Fibroblast of lung (primary cell): ENCODE results near the gene IL1RAPL2. TPM values are rescaled to one million over a fixed set of nuclear protein-coding genes. Genes with fewer than 3 reads are reported as not detected.

ENCODE experiments used
- DNase-seq, 2 donors: peaks; one replicate each; pipeline versions ENCODE4 v3.0.0 to v3.0.0-alpha.2; 2010; ENCODE audit warnings: low read depth in 2 of 2
- H2AFZ ChIP-seq: 2 replicates; pipeline ENCODE4 v1.5.1; 2012; ENCODE audit warnings: low read length, control low read depth, inconsistent platforms
- H3K27ac ChIP-seq: 2 replicates; pipeline ENCODE4 v1.5.1; 2011; ENCODE audit warnings: low read length, control low read depth; ENCODE audit not compliant: insufficient read depth
- H3K27me3 ChIP-seq: 2 replicates; pipeline ENCODE4 v1.5.1; 2011; ENCODE audit warnings: mild to moderate bottlenecking, low read length; ENCODE audit not compliant: control insufficient read depth, insufficient read depth
- H3K36me3 ChIP-seq: 2 replicates; pipeline ENCODE4 v1.5.1; 2011; ENCODE audit warnings: low read length; ENCODE audit not compliant: control insufficient read depth, insufficient read depth
- H3K4me1 ChIP-seq: 2 replicates; pipeline ENCODE4 v1.5.1; 2011; ENCODE audit warnings: low read length; ENCODE audit not compliant: control insufficient read depth, insufficient read depth; ENCODE audit errors: extremely low read depth
- H3K4me2 ChIP-seq: 2 replicates; pipeline ENCODE4 v1.5.1; 2011; ENCODE audit warnings: low read length, control low read depth; ENCODE audit not compliant: insufficient read depth; ENCODE audit errors: extremely low read depth
- H3K4me3 ChIP-seq, 4 experiments: fragments of 200-600 bp in 1 of 4; sonication (generic) in 1 of 4; replicated peaks in 1 of 4; 2 replicates each; pipeline ENCODE4 v1.5.1; 2011 to 2016; ENCODE audit warnings: low read length in 4 of 4, low read depth in 3 of 4, mild to moderate bottlenecking in 3 of 4, control low read depth in 2 of 4, inconsistent platforms in 1 of 4, mixed read lengths in 1 of 4; ENCODE audit not compliant: insufficient read depth in 1 of 4; ENCODE audit errors: control extremely low read depth in 1 of 4
- H3K79me2 ChIP-seq: 2 replicates; pipeline ENCODE4 v1.5.1; 2012; ENCODE audit warnings: mild to moderate bottlenecking, low read length, inconsistent platforms; ENCODE audit not compliant: control insufficient read depth, insufficient read depth
- H3K9ac ChIP-seq: 2 replicates; pipeline ENCODE4 v1.5.1; 2011; ENCODE audit warnings: mild to moderate bottlenecking, low read length, control low read depth; ENCODE audit not compliant: insufficient read depth
- H3K9me3 ChIP-seq: 2 replicates; pipeline ENCODE4 v1.5.1; 2012; ENCODE audit warnings: low read depth, low read length; ENCODE audit not compliant: control insufficient read depth, insufficient read depth
- H4K20me1 ChIP-seq: 2 replicates; pipeline ENCODE4 v1.5.1; 2011; ENCODE audit warnings: low read length; ENCODE audit not compliant: control insufficient read depth, insufficient read depth; ENCODE audit errors: extremely low read depth
- CTCF ChIP-seq, 2 donors: IDR thresholded peaks in 1 of 2; conservative IDR thresholded peaks in 1 of 2; 1 replicate in 1 of 2; 2 replicates in 1 of 2; pipeline ENCODE4 v1.5.1; 2011 to 2012; ENCODE audit warnings: low read length in 2 of 2, control low read depth in 1 of 2, inconsistent platforms in 1 of 2, low read depth in 1 of 2, mild to moderate bottlenecking in 1 of 2
- EZH2 ChIP-seq: IDR thresholded peaks from 2 replicates; pipeline ENCODE4 v1.5.1; 2012; ENCODE audit warnings: low read length, control low read depth, mild to moderate bottlenecking; ENCODE audit errors: missing control alignments
- polyA plus RNA-seq, 2 donors: library from polyadenylated mRNA; depleted of rRNA in 1 of 2; stranded (reverse) in 1 of 2; unstranded in 1 of 2; fragments of >200 nt; gene quantifications; 2 replicates each; pipeline ENCODE4 v1.2.1, GENCODE V29; 2011 to 2012; ENCODE audit warnings: missing spikeins in 1 of 2
- total RNA-seq: library from RNA; depleted of rRNA; stranded (reverse); fragments of >200 nt; gene quantifications from 2 replicates; pipeline ENCODE4 v1.2.1, GENCODE V29; 2014

Gene IL1RAPL2
- total and polyA plus RNA-seq, 2 donors (not counting 1 experiment from before 2014, with no cell fraction given), result 0.22 TPM; not detected in 1

DNA sequence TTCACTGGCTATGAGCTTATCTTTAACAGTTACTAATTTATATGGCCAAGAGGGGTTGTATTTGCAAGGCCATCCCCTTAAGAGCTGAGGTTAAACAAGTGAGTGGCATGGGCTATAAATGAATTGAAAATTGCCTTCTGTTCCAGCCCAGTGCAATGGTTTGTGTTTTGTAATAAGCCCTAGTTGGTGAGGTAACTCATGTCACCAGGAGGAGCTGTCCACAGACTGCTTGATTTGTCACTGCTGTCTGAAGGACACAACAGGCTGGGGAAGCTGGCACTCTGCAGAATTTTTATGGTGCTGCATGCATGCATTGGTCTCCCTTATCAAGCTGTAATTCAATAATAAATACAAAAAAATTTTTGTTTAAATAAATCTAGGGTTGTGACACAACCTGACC is 223.8 kb downstream of the IL1RAPL2 start:
- Histone ChIP-seq H3K27ac (no peak overlapping the region), H3K36me3 (no peaks in the 10 kb centered on the region), H3K79me2 (no peaks in the 10 kb centered on the region), H3K4me2 (no peak overlapping the region), H3K27me3 (no peaks in the 10 kb centered on the region), H2AFZ (no peak overlapping the region), H3K4me3 (no peak overlapping the region), H3K9me3 (no peaks in the 10 kb centered on the region), H4K20me1 (no peaks in the 10 kb centered on the region), H3K9ac (no peak overlapping the region), H3K4me1 (no peaks in the 10 kb centered on the region)
- TF ChIP-seq CTCF (conservative IDR thresholded peaks at IDR 0.05 in 1 of 2, IDR thresholded peaks at IDR 0.05 in 1 of 2; ENCODE audit: low read depth in 1 of 2, low read length in 2 of 2) (no peak), EZH2 (no peak)
- DNase-seq, result no peak

DNA sequence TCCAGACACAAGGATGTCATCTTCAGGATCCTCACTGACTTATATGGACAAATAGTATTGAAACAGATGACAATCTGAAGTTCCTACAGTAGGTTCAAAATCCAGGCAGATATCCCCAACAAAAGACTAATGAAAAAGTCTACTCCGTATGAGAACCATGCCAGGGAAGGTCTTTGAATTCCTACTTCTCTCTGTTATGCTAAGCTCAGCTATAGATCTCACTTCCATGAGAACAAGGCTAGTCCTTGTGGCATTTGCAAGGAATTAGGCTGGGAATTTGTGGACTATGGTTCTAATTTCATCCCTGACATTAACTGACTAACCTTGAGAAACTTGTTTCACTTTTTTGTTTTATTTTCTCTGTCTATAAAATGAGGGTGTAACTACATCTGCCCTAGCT is 229.8 kb downstream of the IL1RAPL2 start:
- H3K27me3 ChIP-seq, result no peaks in the 10 kb centered on the region

GRCh38 chrX:104803219-104803618 is 237.2 kb downstream of the IL1RAPL2 start:
- Histone ChIP-seq H3K9me3 (no peaks in the 10 kb centered on the region), H3K27ac (no peak overlapping the region), H3K27me3 (no peaks in the 10 kb centered on the region), H3K4me2 (no peak overlapping the region), H3K4me3 (no peak overlapping the region), H3K79me2 (no peaks in the 10 kb centered on the region), H2AFZ (no peak overlapping the region), H3K9ac (no peak overlapping the region), H3K36me3 (no peaks in the 10 kb centered on the region), H4K20me1 (no peaks in the 10 kb centered on the region), H3K4me1 (no peaks in the 10 kb centered on the region)
- TF ChIP-seq CTCF (conservative IDR thresholded peaks at IDR 0.05 in 1 of 2, IDR thresholded peaks at IDR 0.05 in 1 of 2; ENCODE audit: low read depth in 1 of 2, low read length in 2 of 2), result no peak
- no peak for TF ChIP-seq EZH2
- DNase-seq, result no peak

More for the DNA sequence above, 229.8 kb downstream of the IL1RAPL2 start:
- no peak for TF ChIP-seq EZH2
- no peak for TF ChIP-seq CTCF (conservative IDR thresholded peaks at IDR 0.05 in 1 of 2, IDR thresholded peaks at IDR 0.05 in 1 of 2; ENCODE audit: low read depth in 1 of 2, low read length in 2 of 2)
- Histone ChIP-seq H3K27ac (no peak overlapping the region), H4K20me1 (no peaks in the 10 kb centered on the region), H3K9me3 (no peaks in the 10 kb centered on the region), H3K36me3 (no peaks in the 10 kb centered on the region), H3K4me3 (no peak overlapping the region), H3K9ac (no peak overlapping the region), H2AFZ (no peak overlapping the region), H3K4me1 (no peaks in the 10 kb centered on the region), H3K4me2 (no peak overlapping the region), H3K79me2 (no peaks in the 10 kb centered on the region)
- DNase-seq, result no peak
